GM12865 (cell line): ENCODE data around the gene HMOX1.

Experiments used
- DNase-seq: peaks from one replicate; pipeline ENCODE4 v3.0.0; 2010; ENCODE audit warnings: low read depth
- H3K4me3 ChIP-seq: 2 replicates; pipeline ENCODE4 v1.5.1; 2011; ENCODE audit warnings: mild to moderate bottlenecking, low read depth, low read length, control low read depth
- TF ChIP-seq, protein P1 (sequence below): IDR thresholded peaks from 2 replicates; pipeline ENCODE4 v1.5.1; 2011; ENCODE audit warnings: low read length, control low read depth, low read depth, inconsistent platforms; ENCODE audit not compliant: insufficient read depth; ENCODE audit errors: missing control alignments

Gene HMOX1

DNA sequence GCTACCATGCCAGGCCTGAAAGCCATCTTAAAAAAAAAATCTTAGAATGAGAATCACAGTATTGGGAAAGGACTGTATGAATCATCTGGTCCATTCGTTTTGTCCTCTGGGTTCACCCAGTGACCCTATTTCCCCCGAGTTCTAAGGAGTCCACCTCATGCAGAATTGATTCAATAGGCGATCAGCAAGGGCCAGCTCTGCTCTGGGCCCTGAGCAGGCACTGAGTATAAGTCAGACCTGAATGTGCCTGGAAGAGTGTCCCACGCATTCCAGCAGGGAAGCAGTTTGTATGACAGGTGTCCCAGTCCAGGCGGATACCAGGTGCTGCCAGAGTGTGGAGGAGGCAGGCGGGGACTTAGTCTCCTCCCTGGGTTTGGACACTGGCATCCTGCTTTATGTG lies 883 bp upstream of the HMOX1 start:
- TF ChIP-seq, protein P1, sequence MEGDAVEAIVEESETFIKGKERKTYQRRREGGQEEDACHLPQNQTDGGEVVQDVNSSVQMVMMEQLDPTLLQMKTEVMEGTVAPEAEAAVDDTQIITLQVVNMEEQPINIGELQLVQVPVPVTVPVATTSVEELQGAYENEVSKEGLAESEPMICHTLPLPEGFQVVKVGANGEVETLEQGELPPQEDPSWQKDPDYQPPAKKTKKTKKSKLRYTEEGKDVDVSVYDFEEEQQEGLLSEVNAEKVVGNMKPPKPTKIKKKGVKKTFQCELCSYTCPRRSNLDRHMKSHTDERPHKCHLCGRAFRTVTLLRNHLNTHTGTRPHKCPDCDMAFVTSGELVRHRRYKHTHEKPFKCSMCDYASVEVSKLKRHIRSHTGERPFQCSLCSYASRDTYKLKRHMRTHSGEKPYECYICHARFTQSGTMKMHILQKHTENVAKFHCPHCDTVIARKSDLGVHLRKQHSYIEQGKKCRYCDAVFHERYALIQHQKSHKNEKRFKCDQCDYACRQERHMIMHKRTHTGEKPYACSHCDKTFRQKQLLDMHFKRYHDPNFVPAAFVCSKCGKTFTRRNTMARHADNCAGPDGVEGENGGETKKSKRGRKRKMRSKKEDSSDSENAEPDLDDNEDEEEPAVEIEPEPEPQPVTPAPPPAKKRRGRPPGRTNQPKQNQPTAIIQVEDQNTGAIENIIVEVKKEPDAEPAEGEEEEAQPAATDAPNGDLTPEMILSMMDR: no peak
- no peak for DNase-seq
- no peak overlapping the region for H3K4me3 ChIP-seq

DNA sequence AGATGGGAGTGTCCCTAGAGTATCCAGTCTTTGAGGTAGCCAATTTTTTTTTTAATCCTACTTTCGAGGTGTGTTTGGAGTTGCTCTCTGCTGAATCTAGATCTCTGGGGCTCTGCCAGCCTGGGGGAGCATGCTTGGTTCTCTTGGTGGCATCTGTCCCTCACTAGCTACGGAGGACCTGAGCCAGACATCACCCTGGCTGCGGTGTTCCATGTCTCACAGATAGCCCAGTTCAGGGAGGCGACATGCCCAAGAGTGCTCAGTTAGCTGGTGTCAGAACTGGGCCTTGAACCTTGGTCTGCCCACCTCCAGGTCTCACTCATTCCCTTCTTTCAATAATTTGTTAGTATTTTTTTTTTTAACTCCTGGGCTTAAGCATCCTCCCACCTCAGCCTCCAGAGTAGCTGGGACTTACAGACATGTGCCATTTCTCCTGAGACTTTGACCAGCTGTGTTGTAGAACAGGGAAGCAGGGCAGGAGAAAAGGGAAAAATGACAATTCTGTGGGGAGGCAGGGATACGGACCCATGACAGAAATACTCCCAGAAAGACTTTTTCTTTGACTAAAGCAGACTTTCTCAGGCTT lies 621 bp downstream of the HMOX1 start:
- DNase-seq: no peak
- peak overlapping the region; percentile 71 for H3K4me3 ChIP-seq
- TF ChIP-seq, protein P1: no peak

DNA sequence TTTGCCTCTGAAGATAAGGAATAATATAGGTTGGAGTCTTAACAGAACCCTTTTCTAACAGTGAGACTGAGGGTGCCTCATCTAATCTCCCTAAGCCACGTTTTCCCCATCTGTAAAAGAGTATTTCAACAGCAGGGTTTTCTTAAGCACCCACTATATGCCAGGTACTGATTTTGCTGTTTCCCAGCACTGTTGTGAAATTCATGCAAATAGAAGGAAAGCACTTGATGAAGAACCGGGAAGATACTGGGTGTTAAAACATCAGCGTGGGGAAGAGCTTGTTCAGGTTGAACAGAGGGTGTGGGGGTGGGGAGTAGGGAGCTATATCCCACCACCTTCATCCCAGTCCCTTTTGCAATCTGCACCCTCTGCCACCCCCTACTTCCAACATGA lies 2.8 kb downstream of the HMOX1 start:
- TF ChIP-seq, protein P1: no peak
- no peak for DNase-seq
- H3K4me3 ChIP-seq: no peak overlapping the region

DNA sequence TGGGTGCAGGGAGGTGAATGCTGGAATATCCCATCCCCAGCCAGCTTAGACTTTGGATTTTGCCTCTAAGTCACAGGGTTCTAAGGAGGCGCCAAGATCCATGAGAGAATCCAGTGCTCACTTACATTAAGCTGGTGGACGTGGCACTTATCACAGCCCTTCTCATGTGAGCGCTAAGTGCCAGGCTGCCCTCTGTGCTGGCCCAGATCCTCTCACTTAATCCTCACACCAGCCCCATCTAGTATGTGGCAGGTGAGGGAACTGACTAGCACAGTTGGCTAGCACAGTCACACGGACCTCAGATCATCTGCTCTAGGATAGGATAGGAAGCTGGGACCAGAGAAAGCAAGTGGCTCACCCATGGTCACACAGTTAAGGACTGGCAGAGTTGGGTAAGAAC lies 3.6 kb downstream of the HMOX1 start:
- no peak for DNase-seq
- TF ChIP-seq, protein P1: no peak

DNA sequence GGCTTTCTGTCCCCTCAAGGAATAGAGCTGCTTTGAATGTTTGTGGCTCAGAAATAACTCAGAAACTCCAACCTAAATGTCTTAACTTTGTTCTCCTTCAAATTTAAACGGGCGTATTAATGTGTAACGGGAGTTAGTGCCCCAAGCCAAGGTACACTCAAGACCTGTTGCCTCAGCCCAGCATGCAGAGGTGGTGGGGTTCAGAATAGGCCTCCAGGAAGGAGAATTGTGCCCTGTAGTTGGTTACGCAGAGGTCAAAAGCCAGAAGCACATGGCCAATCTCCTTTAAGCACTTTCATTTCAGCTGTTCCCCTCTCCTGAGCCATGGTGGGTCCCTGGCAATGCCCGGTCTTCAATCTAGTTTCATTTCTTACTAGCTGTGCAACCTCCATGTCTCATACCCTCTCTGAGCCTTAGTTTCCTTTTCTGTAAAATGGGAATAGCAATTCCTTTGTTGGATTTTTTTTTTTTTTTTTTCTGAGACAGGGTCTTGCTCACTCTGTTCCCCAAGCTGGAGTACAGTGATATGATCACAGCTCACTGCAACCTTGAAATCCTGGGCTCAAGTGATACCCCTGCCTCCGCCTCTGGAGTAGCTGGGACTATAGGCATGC lies 4.2 kb downstream of the HMOX1 start:
- DNase-seq: no peak
- TF ChIP-seq, protein P1: no peak
- H3K4me3 ChIP-seq: no peak overlapping the region

More for the DNA sequence above, 3.6 kb downstream of the HMOX1 start:
- no peak overlapping the region for H3K4me3 ChIP-seq

DNA sequence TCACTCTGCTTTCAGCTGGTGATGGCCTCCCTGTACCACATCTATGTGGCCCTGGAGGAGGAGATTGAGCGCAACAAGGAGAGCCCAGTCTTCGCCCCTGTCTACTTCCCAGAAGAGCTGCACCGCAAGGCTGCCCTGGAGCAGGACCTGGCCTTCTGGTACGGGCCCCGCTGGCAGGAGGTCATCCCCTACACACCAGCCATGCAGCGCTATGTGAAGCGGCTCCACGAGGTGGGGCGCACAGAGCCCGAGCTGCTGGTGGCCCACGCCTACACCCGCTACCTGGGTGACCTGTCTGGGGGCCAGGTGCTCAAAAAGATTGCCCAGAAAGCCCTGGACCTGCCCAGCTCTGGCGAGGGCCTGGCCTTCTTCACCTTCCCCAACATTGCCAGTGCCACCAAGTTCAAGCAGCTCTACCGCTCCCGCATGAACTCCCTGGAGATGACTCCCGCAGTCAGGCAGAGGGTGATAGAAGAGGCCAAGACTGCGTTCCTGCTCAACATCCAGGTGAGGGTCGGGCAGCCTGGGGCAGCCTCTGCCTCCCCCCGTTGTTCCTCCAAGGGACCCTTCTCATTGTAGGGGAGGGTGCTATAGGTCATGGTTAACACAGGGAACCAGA lies 5.9 kb downstream of the HMOX1 start:
- H3K4me3 ChIP-seq: no peak overlapping the region
- TF ChIP-seq, protein P1: no peak
- DNase-seq: no peak
